ENCODE measurements around the gene TMEM92.
"Not testable (repeated sequence)": the region's sequence is repeated elsewhere in the genome, so short reads cannot be mapped to it uniquely, and the experiment has no call there.

TMEM92 gene

GRCh38 chr17:50279639-50280038 is 5.4 kb downstream of the TMEM92 start:
- TF ChIP-seq CTCF (IDR thresholded peaks at IDR 0.05; ENCODE audit: low read depth, low read length), result no peak
- DNase-seq (ENCODE audit: extremely low read depth, low read depth), result no peak

- no peak for DNase-seq (ENCODE audit: extremely low read depth, low read depth)
Measured at GRCh38 chr17:50280068-50280467, 5.8 kb downstream of the TMEM92 start.

GRCh38 chr17:50280801-50281441 is 6.7 kb downstream of the TMEM92 start:
- DNase-seq (ENCODE audit: extremely low read depth, low read depth), result no peak
- TF ChIP-seq CTCF (IDR thresholded peaks at IDR 0.05; ENCODE audit: low read depth, low read length), result no peak

More at GRCh38 chr17:50280068-50280467, 5.8 kb downstream of the TMEM92 start:
- no peak for TF ChIP-seq CTCF (IDR thresholded peaks at IDR 0.05; ENCODE audit: low read depth, low read length)

- TF ChIP-seq CTCF (IDR thresholded peaks at IDR 0.05; ENCODE audit: low read depth, low read length), result no peak
- DNase-seq (ENCODE audit: extremely low read depth, low read depth), result no peak
Measured at GRCh38 chr17:50281739-50282401, 7.6 kb downstream of the TMEM92 start.

- DNase-seq (ENCODE audit: extremely low read depth, low read depth), result no peak
- no peak for TF ChIP-seq CTCF (IDR thresholded peaks at IDR 0.05; ENCODE audit: low read depth, low read length)
Measured at GRCh38 chr17:50283246-50283645, 9.0 kb downstream of the TMEM92 start.

GRCh38 chr17:50283714-50284113 is 9.4 kb downstream of the TMEM92 start:
- TF ChIP-seq CTCF (IDR thresholded peaks at IDR 0.05; ENCODE audit: low read depth, low read length), result no peak
- no peak for DNase-seq (ENCODE audit: extremely low read depth, low read depth)

- TF ChIP-seq CTCF (IDR thresholded peaks at IDR 0.05; ENCODE audit: low read depth, low read length), result no peak
- DNase-seq (ENCODE audit: extremely low read depth, low read depth), result no peak
Measured at GRCh38 chr17:50285941-50286340, 11.7 kb downstream of the TMEM92 start.

GRCh38 chr17:50287302-50287701 is 13.0 kb downstream of the TMEM92 start:
- not testable (repeated sequence) for DNase-seq (ENCODE audit: extremely low read depth, low read depth)

Data from AG09319 (cell line).